ENCODE measurements around the gene GRSF1. TPM values are rescaled to one million over a fixed set of nuclear protein-coding genes. Genes with fewer than 3 reads are reported as not detected.

GRSF1 gene
- total RNA-seq (2022; extraction: Qiagen RNA extraction; ENCODE audit: low read depth) = 78.0 to 91.8 TPM (median 82.3 TPM) in 5 replicates

GRCh38 chr4:70839589-70840093 lies at the start of gene GRSF1:
TSS of gene GRSF1 (minus strand) at chr4:70839890. CDS start at chr4:70839827, 63 bp downstream.

Other genes with a start within 250 kb of the GRSF1 start
- not detected in 5 replicates for gene AMBN, start 247.6 kb downstream of the GRSF1 start, total RNA-seq (2022; extraction: Qiagen RNA extraction; ENCODE audit: low read depth)
- gene ENAM, start 211.1 kb downstream of the GRSF1 start, total RNA-seq (2022; extraction: Qiagen RNA extraction; ENCODE audit: low read depth) = not detected in 5 replicates
- 0.19 to 0.33 TPM in 2 of 5 replicates, not detected in the others for gene JCHAIN, start 173.4 kb downstream of the GRSF1 start, total RNA-seq (2022; extraction: Qiagen RNA extraction; ENCODE audit: low read depth)
- gene UTP3, start 151.4 kb downstream of the GRSF1 start, total RNA-seq (2022; extraction: Qiagen RNA extraction; ENCODE audit: low read depth) = 33.9 to 46.1 TPM (median 37.0 TPM) in 5 replicates
- gene RUFY3, start 117.9 kb downstream of the GRSF1 start, total RNA-seq (2022; extraction: Qiagen RNA extraction; ENCODE audit: low read depth) = 6.8 to 9.3 TPM (median 7.3 TPM) in 5 replicates
- 5.3 to 9.2 TPM (median 6.2 TPM) in 5 replicates for gene MOB1B, start 62.5 kb upstream of the GRSF1 start, total RNA-seq (2022; extraction: Qiagen RNA extraction; ENCODE audit: low read depth)
- 16.8 to 25.3 TPM (median 18.4 TPM) in 5 replicates for gene DCK, start 153.8 kb upstream of the GRSF1 start, total RNA-seq (2022; extraction: Qiagen RNA extraction; ENCODE audit: low read depth)

Data from A549 treated with CpdA at 1 μM for 4 hours (cell line).